ENCODE data around the gene SUMO1.

The SUMO1 gene

DNA sequence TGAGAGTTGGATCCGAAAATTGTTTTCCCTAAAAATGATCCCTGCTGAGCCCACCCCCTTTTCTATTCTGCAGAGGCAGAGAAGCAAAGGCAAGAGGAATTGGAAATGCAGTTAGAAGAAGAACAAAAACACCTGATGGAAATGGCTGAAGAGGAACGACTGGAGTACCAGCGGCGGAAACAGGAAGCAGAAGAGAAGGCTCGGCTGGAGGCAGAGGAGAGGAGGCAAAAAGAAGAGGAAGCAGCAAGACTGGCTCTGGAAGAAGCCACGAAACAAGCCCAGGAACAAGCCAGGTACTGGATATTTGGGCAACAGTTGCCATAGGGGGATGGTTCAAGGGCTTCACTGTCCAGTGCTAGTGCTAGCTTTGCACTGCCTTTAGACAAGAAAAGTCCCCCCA, 41.7 kb downstream of the SUMO1 start:
- no peak for FAIRE-seq

DNA sequence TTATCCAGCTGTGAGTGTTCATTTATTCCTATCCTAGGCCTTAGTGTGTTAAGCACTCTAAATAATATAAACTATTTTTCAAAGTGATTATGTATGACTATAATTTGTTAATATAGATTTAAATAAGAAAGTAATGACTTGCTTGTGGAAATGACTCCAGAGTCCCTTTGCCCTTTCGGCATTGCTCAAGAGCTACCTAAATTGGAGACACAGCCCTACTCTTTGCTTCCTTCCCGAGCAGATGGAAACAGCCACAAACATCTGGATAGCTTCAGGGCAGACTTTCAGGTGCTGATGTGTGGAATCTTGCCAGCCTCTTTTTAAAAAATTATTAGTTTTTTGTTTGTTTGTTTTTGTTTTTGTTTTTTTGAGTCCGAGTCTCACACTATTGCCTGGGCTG, 44.0 kb downstream of the SUMO1 start:
- FAIRE-seq: no peak

DNA sequence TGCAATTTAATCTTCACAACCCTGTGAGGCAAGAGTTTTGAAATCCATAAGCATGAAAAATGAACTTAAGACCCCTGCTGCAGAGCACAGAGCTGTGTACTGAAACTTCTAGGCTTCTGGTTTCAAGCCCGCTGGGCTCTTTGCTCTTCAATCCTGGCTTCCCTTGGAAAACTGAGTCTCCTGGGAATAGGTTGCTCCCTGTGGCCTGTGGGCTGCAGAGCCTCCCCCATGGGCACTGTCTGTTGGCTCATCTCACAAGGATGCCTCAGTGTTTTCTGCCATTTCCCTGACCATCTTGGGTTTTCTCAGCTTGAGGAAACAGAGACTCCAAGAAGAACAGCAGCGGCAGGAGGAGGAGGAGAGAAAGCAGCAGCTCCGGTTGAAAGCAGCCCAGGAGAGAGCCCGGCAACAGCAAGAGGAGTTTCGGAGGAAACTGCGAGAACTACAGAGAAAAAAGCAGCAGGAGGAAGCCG, 44.5 kb downstream of the SUMO1 start:
- no peak for FAIRE-seq

GRCh38 chr2:202193305-202193704, 45.1 kb downstream of the SUMO1 start:
- FAIRE-seq: no peak

DNA sequence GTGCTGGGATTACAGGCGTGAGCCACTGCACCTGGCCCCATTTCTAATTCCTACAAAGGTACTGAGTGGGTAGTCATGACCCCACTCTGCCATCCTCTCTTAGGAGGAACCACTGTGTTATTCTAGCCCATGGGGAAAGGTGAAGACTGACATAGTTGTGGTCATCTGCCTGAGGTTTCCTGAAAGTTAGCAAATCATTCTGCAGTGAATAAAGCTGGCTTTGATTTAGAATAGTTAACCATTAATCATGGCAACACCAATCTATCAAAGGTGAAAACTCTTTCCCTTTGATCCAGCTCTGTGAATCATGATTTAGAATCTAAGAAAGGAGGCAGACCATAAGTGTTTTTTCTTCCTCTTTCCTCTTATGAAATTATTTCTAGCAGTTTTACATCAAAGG, 50.8 kb downstream of the SUMO1 start:
- FAIRE-seq: no peak

DNA sequence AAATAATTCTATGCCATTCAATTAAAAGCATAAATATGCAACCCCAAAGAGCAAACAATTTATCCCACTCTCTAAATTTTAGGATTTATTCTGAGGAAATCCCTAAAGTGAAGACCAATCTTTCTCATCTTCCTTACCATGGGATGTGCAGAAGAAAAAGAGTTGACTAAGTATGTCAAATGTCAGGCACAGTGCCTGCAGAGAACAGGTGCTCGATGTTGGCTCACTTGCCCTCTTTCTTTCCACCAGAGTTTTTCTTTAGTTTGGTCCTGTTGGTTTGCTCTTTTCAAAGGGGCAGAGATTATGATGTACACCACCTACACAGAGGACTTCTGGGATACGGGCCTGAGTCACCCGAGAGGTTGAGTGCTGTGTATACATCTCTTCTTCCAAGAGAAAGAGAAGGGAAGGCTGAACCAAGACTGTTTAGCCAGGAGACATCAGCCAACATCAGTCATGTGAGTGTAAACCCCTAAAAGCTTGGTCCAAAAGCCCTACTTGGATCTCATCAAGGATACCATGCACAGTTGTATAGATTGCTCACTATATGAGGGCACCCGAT, 51.7 kb downstream of the SUMO1 start:
- no peak for FAIRE-seq

- no peak for FAIRE-seq
These were observed 53.2 kb downstream of the SUMO1 start for GRCh38 chr2:202185156-202185555.

- no peak for FAIRE-seq
These were observed 53.8 kb downstream of the SUMO1 start for GRCh38 chr2:202184557-202184956.

DNA sequence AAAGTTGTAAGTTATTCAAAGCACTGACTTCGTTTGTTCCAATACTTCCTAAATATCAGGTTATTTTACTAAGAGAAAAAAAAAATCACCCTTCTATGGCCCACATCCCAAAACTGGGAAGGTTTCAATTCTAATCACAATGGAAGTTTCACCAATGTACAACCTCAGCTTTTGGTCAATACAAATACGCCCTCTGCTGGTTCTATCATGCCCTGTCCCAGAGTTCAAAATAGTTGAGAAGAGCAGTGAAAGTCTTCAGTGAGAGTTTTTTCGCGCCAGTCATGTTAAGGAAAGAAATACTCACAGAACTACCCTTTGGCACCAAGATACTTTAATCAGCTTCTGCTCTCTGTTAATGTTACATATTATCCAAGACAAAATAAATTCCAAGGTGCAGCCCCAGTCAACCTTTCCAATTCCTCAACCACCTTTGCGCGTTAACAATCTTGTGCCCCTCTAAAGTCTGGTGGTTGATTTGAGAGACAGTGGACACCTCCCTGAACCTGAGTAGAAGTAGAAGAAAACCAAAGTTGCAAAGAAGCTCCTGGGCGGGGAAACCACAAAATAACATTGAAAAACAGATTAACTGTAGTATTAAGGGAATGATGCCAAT, 59.9 kb downstream of the SUMO1 start:
- FAIRE-seq: peak; percentile 62

DNA sequence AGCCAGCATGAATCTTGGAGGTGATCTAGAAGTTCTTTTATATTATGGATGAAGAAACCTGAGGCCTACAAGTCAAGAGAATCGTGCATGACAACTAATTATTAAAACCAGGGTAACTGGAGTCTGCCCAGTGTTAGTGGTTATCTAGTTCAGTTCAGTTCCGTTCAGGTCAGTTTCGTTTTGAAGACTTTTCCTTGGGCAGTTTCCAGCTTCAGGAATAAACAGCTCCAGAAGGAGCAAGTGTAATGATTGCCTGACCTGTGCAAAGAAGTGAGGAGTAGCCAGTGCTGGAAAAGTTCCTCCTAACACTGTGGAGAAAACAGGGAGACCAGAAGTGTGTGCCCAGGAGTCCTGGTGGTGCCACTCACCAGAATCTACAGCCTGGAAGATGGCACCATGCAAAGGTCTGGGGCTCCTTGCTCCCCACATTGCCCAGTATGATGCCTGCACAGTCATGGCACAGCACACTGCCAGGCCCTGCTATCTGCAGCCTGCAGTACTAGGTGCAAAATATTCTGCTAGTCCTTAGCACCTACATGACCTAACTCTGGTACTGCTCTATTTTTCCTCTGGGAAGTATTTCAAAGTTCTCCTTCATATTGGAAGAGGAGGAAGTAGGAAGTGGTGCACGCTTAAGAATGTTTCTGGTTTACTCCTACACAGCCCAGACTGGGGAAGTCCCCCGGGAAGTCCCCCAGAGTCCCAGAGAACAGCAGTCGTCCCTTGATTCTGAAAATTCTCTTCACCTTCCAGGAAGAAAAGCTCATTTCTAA, 65.8 kb downstream of the SUMO1 start:
- no peak for FAIRE-seq

DNA sequence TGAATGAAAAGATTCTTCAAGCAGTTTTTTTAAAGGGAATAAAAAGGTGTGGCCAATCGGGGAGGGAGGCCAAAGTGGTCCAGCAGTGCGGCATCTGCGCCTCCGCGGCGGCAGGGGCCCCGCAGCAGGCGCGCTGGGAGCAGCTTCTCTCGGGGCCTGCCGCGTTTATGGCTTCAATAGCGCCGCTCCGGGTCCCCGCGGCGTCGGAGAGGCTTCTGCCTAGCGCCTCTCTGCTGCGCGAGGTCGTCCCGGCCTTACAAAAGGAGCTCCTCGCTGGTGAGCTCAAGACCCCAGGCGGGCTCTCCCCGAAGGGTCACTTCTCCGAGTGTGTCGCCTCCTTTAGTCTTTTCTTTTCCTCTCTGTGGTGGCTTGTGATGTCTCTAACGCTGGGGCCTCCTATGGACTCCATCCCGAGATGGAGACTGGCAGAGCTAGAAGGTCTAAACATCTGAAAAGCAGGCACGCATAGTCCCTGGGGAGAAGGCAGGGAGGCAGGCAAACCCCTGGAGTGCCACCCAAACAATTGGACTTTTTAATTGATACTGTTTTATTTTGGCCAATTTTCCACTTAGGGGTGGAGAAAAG, 67.1 kb downstream of the SUMO1 start:
- no peak for FAIRE-seq

DNA sequence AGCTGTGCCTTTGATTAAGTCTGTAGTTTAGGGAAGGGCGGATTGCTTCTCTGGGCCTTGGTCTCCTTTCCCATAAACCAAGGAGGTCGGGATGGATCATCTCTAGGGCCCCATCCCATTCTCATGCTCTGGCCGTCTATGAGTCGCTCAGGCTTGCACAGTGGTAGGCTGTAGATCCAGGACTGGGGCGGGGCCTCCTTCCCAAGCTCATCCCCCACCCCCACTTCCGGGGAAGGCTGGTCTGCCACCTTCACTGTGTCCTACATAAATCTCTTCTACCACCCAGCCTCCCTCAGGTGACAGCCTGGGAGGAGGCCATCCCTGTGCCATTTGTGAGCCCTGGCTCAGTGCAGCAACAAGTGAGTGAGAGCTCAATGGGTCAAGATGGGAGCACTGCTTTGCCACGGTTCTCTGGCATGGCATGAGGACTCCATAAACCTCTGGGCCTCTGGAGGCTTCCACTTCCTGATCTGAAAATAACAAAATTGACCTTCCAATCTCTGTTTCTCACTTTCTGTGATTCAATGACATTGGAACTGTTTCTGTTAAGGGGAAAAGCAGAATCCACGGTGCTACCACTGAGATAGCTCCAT, 68.5 kb downstream of the SUMO1 start:
- no peak for FAIRE-seq

GRCh38 chr2:202169131-202169530, 69.3 kb downstream of the SUMO1 start:
- no peak for FAIRE-seq

DNA sequence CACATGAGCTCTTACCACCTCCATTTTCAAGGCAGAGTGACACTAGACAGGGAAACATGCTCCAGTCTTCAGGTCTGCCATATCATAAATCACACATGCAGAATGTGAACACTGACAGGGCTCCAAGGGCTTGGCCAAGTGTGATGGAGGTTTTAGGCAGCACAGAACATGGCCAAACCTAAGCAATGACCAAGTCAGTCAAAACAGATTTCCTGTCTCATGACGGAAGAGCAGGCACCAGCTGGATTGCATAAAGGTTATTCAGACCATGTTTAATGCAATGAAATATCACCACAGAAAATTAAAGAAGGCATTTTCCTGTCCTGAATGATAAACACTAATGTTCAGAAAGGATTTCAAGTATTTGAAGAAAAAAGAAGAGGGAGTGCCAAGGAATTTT, 72.5 kb downstream of the SUMO1 start:
- no peak for FAIRE-seq

DNA sequence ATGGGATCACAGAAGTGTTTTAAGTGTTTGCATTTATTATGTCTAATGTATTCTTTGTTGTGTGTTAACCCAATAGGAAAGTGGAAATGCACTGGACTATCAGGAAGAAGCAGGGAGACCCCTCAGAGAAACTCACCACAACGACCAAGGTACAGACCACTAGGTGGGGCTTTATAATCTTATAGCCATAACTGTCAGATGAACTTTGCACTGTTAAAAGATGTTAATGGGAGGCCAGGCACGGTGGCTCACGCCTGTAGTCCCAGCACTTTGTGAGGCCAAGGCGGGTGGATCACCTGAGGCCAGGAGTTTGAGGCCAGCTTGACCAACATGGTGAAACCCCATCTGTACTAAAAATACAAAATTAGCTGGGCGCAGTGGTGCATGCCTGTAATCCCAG, 73.2 kb downstream of the SUMO1 start:
- no peak for FAIRE-seq

GRCh38 chr2:202164411-202164810, 74.0 kb downstream of the SUMO1 start:
- no peak for FAIRE-seq

DNA sequence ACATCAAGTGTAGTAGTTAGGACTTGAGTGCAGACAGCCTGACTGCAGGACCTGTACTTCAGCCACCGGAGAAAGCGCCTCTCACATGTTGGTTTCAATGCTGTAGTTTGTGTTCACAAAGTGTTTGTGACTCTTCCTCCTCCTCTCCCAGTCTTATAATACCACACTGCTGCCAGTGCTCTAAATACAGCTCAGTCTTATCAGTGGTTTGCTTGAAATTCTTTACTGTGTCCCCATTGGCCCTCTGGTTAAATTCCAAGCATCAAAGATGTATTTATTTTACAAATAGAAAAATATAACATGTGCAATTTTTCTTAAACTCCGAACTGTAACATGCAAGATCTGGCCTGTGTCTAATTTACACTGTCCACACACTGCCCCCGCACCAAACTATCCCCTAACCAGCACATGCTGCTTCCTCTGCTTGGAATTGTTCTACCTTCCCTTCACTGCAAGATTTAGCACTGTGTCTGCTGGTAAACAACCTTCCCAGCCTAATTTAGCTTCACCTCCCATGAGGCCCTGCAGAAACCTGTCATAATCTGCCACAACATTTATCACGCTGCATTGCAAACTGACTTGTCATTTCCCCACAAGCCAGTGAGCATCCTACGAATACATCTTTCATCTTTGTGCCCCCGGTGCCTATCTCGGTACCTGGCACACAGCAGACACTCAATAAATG, 77.1 kb downstream of the SUMO1 start:
- no peak for FAIRE-seq

DNA sequence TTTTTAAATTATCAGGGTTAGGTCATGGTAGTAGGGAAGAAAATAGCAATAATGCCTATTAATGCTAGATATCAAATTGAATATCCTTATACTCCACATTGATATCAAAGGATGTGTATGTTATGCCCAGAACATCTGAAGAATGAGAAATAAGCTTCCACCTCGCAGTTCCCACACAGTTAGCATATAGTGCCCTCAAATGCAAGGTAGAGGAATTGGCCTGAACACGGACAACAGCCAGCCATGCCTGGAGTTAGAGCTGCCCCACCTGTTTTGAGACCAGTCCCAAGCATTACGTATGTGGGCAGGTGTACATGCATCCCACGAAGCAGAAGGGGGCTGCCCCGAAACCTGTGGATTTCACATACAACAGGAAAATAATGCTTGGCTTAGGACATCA, 79.6 kb downstream of the SUMO1 start:
- FAIRE-seq: no peak

- no peak for FAIRE-seq
These were observed 81.0 kb downstream of the SUMO1 start for GRCh38 chr2:202157211-202157990.
